Hematopoietic multipotent progenitor cell treated with erythropoietin and hydrocortisone succinate and interleukin-3 and kit ligand, for 6 days (in vitro differentiated cells): ENCODE measurements around the gene SNCAIP.

Experiments
- DNase-seq: peaks from one replicate; pipeline ENCODE4 v3.0.0-alpha.2; 2015

SNCAIP gene

DNA sequence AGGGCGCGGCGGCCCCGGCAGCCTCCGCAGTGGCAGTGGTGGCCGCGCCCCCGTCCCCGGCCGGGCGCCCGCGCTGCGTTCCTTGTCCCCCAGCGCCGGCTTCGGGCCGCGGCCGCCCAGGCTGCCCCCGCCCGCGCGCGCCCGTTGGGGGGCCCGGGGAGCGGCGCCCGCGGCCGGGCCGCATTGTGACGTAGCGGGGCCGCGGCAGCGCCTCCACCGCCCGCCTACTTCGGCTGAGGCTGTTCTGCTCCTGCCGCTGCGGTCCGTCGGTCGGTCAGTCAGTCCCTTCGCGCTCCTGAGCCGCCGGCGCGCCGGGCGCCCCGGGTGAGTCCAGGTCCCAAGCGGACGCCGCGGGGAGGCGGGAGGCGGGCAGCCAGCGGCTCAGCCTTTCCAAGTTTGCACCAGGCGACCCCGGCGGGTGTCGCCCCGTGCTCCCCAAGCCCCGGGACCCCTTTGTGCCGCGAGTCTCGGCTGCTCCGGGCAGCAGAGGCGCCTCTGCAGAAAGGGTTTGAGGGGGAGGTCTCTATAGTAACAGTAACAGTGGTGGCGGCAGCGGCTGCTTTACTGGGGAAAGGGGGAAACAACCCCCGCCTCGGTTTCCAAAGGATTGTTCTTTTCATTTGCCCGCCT lies at the start of gene SNCAIP:
SNCAIP (plus strand) TSS at position 277 of the 630 bp plus-strand sequence. CDS start 78,898 bp downstream, outside the sequence.
- peak; percentile 34 for DNase-seq

DNA sequence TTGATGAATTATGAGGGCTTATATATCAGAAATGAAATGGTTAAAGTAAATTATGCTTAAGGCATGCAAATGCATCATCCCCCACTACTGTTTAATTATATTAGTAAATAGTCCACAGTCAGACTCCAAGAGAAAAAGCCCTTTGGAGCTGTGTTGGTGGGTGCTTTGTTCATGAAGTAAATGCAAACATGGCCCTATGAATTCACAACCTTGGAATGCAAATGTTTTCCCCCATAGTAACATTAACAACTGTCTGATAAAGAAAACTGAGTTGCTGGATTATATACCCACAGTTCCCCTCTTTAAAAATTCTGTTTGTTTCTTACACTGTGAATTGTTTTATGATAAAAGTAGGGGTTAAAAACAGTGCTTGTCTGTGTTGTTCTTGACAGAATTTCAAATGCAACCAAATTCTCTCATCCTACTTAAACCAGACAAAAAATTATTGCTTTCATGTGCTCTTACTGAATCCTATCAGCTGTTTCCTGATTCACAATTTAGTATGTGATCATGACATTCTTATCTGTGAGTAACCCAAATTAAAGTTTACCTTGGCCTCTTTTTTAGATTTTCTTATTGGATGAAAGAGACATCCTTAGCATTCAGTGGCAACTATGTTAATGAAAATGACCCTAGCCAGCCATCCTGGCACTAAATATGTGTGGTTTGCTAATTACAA lies 48.5 kb upstream of the SNCAIP start:
- no peak for DNase-seq

DNA sequence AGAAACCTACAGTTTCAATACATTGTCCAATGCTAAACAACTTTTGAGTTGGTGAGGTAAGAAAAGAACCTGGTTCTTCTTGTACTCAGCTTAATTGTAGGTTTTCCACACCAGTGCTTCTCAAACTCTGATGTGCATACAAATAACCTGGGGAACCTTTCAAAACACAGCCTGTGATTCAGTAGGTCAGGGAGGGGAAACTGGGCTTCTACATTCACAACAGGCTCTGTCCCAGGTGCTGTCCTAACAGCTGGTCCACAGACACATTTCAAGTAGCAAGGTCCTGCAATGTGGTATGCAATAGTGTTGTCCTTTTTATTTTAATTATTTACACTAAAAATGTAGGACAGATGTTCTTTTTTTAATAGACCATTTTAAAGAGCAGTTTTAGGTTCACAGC lies 47.4 kb upstream of the SNCAIP start:
- no peak for DNase-seq

- no peak for DNase-seq
Observed at GRCh38 chr5:122267185-122267584, 44.9 kb upstream of the SNCAIP start.

GRCh38 chr5:122273696-122274095 lies 38.3 kb upstream of the SNCAIP start:
- no peak for DNase-seq

- DNase-seq, result no peak
Observed at GRCh38 chr5:122283592-122283991, 28.4 kb upstream of the SNCAIP start.

- DNase-seq, result no peak
Observed at GRCh38 chr5:122286541-122286940, 25.5 kb upstream of the SNCAIP start.

DNA sequence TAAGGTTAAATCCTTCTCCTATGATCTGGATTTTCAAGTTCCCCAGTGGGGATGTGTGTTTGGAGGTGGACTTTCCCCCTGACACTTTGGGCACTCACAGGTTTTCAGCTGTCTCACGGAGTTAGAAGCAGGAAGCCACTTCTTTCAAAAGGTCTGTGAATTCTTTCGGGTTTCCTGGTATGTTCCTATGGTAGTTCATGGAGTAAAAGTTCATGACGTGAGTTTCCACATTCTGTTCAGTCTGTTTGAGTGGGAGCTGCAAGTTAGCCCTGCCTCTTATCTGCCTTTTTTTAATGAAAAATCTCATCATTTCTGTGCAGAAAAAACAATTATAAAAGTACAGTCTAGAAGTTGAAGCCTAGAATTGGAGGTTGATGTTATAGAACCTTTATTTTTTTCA lies 24.9 kb upstream of the SNCAIP start:
- no peak for DNase-seq

DNA sequence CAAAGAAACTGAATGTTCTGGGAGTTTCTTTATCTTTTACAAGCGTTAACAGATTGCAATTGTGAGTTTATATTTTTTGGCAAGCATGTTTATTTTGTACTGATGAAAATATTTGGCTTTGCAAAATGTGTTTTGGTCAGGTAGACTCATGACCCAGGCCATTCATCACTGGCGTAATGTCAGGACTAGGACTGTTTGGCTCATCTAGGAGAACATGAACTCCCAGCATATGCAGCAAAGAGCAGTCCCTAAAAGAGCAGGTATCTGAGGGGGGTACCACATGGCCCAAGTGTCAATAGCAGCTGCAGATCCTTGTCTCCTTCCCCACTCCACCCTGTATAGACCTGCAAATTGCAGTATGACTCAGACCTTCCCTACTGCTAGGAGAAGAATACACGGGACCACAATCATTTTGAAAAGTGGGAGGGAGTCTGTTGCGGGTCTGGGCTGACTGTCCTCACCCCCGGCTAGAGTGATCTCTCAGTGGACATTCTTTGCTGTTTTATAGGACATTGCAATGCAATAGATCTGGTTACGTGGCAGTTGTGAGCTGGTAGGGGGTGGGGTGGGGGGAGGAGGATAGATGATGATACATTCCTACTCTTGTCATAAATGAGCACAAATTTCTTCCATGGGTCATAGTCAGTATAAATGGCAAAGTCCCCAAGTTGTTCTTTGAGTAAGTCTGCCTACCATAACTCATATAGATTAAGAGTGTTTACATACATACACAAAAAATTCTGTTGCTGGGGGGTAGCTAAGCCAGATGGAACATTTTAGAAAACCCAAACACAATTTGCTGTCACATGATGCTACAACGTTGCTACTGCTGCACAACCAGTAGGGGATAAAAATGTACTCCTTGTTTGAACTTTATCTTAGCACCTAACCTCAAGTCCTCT lies 20.8 kb upstream of the SNCAIP start:
- no peak for DNase-seq

DNA sequence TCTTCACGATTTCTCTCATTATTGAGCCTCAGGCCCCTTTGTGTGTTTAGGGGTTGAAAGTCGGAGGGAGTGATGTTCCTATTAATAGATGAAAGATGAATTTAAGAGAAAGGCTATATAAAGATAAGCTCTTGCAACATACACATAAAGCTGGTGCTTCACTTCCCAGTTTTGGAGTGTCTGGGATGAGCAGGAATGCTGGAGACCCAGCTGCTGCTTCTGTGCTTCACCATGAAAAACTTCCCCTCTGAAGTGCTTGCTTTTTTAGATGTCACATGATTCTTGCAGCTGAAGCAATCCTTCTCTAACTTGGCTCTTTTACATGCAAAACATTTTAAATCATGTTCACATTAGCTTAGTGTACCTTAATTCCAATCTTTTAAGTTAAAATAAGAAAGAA lies 19.7 kb upstream of the SNCAIP start:
- no peak for DNase-seq

- DNase-seq, result peak; percentile 55
Observed at GRCh38 chr5:122295138-122295537, 16.9 kb upstream of the SNCAIP start.

DNA sequence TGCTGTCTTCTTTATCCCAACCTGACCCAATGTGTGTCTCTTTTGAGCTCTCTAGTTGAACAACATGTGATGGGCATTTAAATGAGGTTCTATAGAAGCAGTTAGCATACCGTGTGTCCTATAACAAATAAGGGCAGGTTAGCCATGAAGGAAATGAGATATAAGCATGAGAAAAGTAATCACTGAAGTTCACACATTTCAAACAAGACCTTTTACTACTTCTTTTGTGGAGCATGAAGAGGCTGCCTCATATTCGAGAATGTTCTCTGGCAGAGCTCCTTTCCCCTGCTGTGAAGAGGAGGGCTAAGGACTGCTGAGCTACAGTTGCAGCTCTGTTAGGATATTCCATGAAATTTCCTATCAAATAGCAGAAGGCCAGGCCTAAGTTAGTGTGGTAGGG lies 15.2 kb upstream of the SNCAIP start:
- no peak for DNase-seq

- no peak for DNase-seq
Observed at GRCh38 chr5:122297587-122298298, 14.3 kb upstream of the SNCAIP start.

- DNase-seq, result no peak
Observed at GRCh38 chr5:122300374-122300773, 11.7 kb upstream of the SNCAIP start.

- DNase-seq, result no peak
Observed at GRCh38 chr5:122301016-122301415, 11.0 kb upstream of the SNCAIP start.

DNA sequence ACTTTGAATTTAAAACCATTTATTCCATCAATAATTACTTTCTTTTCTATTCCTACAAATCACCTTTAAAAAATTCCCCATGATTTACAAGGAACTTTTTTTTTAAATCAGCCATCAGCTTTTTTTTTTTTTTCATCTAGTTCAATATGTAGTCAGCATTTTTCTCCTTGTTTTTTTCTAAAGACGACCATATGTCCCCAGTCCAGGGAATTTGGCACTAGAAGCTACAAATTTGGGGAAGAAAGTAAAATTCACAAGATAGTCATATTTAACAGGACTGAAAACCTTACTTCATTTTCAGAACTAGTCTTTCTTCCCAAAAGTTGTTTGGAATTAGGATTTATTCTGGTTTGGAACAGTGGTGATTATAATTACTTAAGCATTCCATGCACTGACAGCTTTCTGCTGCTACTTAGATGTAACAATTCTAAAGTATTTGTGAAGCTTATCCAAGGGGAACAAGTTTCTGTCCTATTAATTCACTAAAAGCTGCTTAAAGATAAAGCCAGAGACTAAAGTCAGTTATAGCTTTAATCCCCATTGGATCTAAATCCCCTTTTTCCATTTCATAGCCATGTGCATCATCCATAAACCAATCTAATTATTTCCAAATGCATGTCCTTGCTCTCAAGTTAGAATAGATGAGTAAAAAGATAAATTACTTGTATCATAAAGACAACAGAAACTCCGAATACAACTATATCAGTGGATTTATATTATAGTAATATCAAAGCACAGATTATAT lies 7.4 kb upstream of the SNCAIP start:
- no peak for DNase-seq

GRCh38 chr5:122306461-122306860 lies 5.6 kb upstream of the SNCAIP start:
- DNase-seq, result no peak

DNA sequence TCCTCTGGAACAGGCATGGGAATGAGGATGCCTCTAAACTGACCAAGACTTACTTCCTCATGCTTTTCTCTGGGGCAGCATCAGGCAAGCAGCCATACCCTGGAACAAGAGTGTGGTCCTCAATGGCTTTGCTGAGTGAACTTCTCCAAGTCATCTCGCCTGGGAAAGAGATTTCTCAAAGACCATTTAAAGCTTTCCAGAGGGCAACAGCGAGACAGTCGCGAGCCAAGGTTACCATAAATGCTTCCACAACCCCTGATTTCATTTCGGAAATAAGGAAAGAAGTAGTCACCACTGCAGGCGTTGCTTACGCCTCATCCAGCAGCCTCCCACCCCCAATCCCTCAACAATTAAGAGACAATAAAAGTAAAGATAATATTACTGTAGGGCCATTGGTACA lies 1.1 kb upstream of the SNCAIP start:
- DNase-seq, result no peak

DNA sequence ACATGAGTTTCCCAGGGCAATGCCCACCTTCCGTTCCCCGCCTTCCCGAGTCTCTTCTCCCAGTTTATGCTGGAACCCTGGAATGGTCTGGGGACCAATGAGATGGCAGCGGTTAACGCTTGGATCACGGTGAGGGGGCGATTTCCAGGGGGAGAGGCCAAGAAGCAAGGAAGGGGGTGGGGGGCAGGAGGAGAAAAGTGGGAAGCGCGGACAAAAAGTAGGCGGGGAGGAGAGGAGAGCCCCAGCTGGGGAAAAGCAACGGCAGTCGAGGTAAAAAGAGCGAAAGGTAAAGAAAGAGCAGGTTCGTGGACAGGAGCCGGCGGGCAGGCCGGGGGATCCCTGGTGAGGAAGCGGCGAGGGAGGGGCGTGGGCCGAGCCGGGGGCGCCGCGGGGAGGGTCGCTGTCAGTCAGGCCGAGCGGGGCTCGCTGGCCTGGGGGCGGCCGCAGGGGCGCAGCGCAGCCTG lies 508 bp upstream of the SNCAIP start:
- DNase-seq, result no peak

DNA sequence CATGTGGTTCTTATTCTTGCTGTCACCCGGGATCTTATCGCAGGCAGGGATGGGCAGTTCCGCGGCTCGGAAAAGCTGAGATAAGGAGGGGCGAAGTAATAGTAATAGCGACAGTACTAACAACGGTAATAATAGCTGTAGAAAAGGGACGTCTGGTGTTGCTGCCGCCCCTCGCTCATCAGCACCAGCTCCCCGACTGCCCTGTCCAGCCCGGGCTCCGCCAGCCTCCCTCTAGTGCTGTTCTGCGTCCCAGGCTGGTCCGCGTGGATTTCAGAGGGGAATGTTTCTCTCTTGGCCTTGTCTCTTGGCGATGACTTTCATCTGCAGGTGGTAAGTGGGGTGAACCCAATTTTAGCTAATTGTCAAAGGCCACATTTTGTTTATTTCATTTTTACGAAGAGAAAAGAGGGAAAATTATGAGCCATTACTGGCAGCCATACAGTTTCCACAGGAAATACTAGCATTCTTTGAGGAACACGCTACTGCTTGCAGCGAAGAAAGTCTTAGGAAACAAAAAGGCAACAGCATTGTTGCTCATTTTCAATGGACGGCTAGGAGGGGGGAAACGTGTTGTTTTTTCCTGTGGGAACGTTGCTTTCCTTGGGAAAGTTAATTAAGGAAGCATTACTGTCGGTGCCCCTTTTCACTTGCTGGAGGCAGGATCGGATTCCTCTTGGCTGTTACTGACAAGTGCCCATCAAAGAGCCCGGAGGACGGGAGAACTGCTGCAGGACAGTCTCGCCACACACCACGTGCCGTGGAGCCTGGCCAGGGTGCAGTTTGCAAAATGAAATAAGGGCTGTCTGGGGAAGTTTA lies 762 bp downstream of the SNCAIP start:
- peak; percentile 42 for DNase-seq

DNA sequence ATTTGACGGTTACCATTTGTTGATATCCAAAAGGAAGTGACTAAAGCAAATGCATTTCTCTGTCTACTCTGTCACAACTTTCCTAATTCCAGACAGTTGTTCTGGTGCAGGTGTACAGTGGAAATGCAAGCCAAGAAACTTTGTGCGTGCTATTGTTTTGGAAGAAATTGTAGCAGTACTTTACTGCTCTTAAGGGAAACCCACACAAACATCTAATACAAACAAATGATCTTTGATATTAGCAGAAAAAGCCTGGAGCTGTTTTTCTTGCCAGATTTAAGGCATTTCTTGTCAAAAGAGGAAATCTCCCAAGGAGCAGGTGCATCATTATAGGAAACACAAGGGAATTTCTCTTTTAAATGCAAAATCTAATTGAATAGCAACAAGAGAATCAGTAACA lies 2.0 kb downstream of the SNCAIP start:
- DNase-seq, result no peak
